Measurements from ENCODE around the gene CNIH3. TPM values are rescaled to one million over a fixed set of nuclear protein-coding genes. Genes with fewer than 3 reads are reported as not detected.
A peak's percentile ranks its signal among the peaks of the same experiment; 100 is the strongest.

The CNIH3 gene
- total and polyA plus RNA-seq, 3 experiments from 2014 or later = 1.1 to 1.6 (median 1.5) TPM

DNA sequence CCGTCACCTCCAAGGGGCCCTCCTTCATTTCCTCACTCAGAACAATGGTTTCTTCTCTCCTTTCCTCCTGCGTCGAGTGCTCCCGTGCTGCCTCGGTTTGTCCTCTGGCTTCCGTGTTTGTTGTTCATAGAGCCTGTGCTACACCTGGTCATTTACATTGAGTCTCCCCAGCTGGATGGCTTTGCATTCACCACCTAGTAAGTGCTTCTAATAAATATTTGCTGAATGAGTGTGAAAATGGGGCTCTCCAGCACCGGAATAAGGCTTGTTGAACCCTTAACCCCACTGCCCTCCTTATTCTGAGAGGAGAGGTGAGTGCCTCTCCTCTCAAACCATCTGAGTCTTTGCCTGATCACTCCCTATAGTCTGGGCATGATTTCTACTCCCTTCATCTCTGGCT lies 104.9 kb downstream of the CNIH3 start:
- Mint-ChIP-seq H3K27me3 (peaks cover 22 to 35% of the 10 kb centered on the region in 2 donors), H3K36me3 (no peaks in the 10 kb centered on the region), H3K27ac (no peak overlapping the region), H3K9me3 (peaks cover 0 to 2% (median 0%) of the 10 kb centered on the region in 5 donors), H3K4me3 (no peak overlapping the region), H3K4me1 (no peaks in the 10 kb centered on the region)
- Histone ChIP-seq H3K27me3 (ENCODE audit: insufficient read depth, low read length, poor library complexity, severe bottlenecking) (no peaks in the 10 kb centered on the region), H3K27ac (ENCODE audit: low read depth, low read length) (no peak overlapping the region), H3K4me1 (ENCODE audit: insufficient read depth, low read length) (no peaks in the 10 kb centered on the region), H3K36me3 (ENCODE audit: insufficient read depth, low read length) (no peaks in the 10 kb centered on the region), H3K4me3 (ENCODE audit: low read length) (no peak overlapping the region), H3K9me3 (ENCODE audit: low read length) (no peaks in the 10 kb centered on the region)
- DNase-seq = no peak
- POLR2A ChIA-PET = no interaction called here
- CTCF ChIA-PET = no interaction called here

DNA sequence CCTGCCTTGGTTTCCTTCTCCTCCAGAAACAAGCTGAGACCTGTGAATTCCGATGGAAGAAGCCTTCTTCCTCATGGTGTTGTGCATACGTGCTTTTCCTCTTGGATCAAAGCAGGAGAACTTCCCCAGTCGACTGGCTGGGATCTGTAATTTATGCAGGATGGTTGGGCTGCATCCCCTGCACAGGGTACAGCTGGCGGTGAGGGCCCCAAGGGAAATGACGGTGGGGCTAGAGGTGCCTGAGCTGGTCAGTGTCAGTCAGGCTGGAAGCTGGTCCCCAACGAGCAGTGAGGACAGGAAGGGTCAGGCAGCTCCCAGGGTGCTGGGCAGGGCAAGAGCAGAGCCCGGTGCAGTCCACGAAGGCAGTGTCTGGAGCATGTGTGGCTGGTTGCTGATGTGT lies 106.7 kb downstream of the CNIH3 start:
- Mint-ChIP-seq H3K27me3 (peaks cover 16 to 30% of the 10 kb centered on the region in 2 donors), H3K9me3 (no peaks in the 10 kb centered on the region), H3K27ac (no peak overlapping the region), H3K4me1 (no peaks in the 10 kb centered on the region), H3K4me3 (no peak overlapping the region), H3K36me3 (no peaks in the 10 kb centered on the region)
- Histone ChIP-seq H3K9me3 (ENCODE audit: low read length) (no peaks in the 10 kb centered on the region), H3K27ac (ENCODE audit: low read depth, low read length) (no peak overlapping the region), H3K4me3 (ENCODE audit: low read length) (no peak overlapping the region), H3K4me1 (ENCODE audit: insufficient read depth, low read length) (no peaks in the 10 kb centered on the region), H3K27me3 (ENCODE audit: insufficient read depth, low read length, poor library complexity, severe bottlenecking) (no peaks in the 10 kb centered on the region), H3K36me3 (ENCODE audit: insufficient read depth, low read length) (no peaks in the 10 kb centered on the region)
- no peak for DNase-seq
- POLR2A ChIA-PET = no interaction called here
- CTCF ChIA-PET = no interaction called here

DNA sequence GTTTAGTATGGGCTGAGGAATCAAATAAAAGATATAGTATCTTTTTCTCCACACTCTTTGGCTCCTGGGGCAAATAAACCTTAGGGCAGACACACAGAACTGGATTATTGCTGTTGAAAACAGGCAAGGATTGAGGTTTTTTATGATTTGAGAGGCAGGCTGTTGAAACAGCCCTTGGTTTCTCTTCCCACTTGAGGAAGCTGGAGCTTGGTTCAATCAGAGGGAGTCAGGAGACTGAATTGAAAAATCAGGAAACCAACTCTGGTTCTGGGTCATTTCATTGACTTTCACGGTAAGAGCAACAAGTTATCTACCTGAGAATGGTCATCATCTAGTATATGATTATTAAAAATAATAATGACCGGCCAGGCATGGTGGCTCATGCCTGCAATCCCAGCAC lies 108.4 kb downstream of the CNIH3 start:
- H3K4me3 Mint-ChIP-seq = peak overlapping the region in 1 of 7 donors; percentile 23
- no peak for DNase-seq
- POLR2A ChIA-PET = no interaction called here
- CTCF ChIA-PET = no interaction called here
- H3K27ac ChIP-seq (ENCODE audit: low read depth, low read length) = no peak overlapping the region
- no peaks in the 10 kb centered on the region for H3K4me1 ChIP-seq (ENCODE audit: insufficient read depth, low read length)
- no peaks in the 10 kb centered on the region for H3K9me3 ChIP-seq (ENCODE audit: low read length)
- H3K36me3 Mint-ChIP-seq = no peaks in the 10 kb centered on the region
- H3K27ac Mint-ChIP-seq = no peak overlapping the region
- no peaks in the 10 kb centered on the region for H3K4me1 Mint-ChIP-seq
- peaks cover 13 to 17% of the 10 kb centered on the region in 2 donors for H3K27me3 Mint-ChIP-seq
- no peaks in the 10 kb centered on the region for H3K36me3 ChIP-seq (ENCODE audit: insufficient read depth, low read length)
- no peaks in the 10 kb centered on the region for H3K9me3 Mint-ChIP-seq
- no peaks in the 10 kb centered on the region for H3K27me3 ChIP-seq (ENCODE audit: insufficient read depth, low read length, poor library complexity, severe bottlenecking)
- no peak overlapping the region for H3K4me3 ChIP-seq (ENCODE audit: low read length)

DNA sequence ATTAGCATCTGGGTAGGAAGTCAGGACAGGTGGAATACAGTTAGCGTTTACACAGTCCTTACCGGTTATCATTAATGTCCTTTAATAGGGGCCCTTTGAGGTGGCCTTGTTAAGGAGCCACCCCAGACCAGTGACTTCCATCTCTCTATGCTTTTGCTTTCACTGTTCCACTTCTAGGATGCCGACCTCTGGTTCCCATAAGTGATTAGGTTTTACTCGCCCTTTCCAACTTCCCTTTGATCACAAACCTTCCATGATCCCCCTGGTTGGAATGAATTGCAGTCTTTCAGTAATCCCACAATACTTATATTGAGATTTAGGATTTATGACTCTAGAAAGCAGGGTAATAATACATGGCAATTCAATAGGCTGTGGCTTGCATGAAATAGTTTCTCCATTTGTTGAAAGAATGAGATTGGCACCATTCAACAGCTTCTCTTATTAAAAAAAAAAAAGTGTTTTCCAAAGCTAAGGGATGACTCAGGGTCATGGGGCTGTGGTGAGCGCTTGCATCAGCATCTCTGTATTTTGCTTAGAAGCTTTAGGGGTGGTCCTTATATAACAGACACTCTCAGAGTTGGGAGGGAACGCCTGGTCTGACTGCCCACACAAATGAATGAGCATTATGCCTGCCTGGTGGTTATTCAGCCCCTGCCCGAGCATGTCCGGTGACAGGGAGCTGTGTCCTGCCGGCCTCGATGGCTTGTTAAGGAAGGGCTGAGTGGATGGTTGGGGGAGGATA lies 110.5 kb downstream of the CNIH3 start:
- Histone ChIP-seq H3K36me3 (ENCODE audit: insufficient read depth, low read length) (no peaks in the 10 kb centered on the region), H3K9me3 (ENCODE audit: low read length) (no peaks in the 10 kb centered on the region), H3K4me3 (ENCODE audit: low read length) (no peak overlapping the region), H3K4me1 (ENCODE audit: insufficient read depth, low read length) (no peaks in the 10 kb centered on the region), H3K27ac (ENCODE audit: low read depth, low read length) (no peak overlapping the region), H3K27me3 (ENCODE audit: insufficient read depth, low read length, poor library complexity, severe bottlenecking) (no peaks in the 10 kb centered on the region)
- CTCF ChIA-PET = no interaction called here
- POLR2A ChIA-PET = no interaction called here
- peaks cover under 1 to 5% of the 10 kb centered on the region in 2 donors for H3K27me3 Mint-ChIP-seq
- H3K4me3 Mint-ChIP-seq = no peak overlapping the region
- peaks cover 0 to 2% (median 0%) of the 10 kb centered on the region in 5 donors for H3K9me3 Mint-ChIP-seq
- H3K4me1 Mint-ChIP-seq = no peaks in the 10 kb centered on the region
- no peak for DNase-seq
- H3K27ac Mint-ChIP-seq = peak overlapping the region in 1 of 8 donors; percentile 63
- H3K36me3 Mint-ChIP-seq = no peaks in the 10 kb centered on the region

DNA sequence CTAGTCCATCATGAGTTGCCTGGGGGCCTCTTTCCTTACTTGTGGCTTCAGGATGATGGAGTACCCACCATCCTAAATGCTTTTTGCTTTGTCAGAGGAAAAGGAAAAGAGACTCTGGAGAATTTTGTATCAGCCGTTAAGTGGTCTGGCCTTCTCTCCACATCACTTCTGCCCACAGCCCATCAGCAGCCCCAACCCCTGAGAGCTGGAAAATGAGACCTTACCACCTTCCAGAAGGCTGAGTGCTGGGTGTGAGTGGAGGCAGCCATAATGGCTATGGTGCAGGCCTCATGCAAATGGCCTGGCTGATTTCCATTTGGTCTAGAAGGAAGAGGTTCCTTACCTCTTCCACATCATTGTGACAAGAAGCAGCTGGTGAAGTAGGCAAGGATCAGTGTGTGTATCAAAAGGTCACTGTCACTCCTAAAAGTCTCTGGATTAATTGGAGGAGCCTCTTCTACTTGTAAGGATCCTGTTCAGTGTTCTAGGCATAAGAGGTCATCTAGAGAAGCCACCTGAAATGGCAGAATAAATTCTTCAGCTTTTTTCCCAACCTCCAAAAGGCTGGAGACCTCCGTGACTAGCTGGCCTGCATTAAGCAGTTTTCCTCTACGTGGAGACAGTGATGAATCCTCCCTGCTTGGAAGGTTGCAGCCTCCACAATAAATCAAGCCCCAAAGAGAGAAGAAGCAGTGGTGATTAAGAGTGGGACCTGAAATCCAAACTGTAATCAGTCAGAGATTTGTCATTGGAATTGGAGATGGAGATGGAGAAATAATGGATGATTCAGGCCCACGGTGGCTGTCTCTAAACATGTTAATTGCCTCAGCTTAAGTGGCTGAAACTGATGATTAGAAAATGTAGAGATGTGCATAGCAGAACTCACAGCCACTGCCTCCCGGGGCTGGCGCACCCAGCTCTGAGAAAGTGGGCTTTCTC lies 111.5 kb downstream of the CNIH3 start:
- Mint-ChIP-seq H3K4me1 (no peaks in the 10 kb centered on the region), H3K4me3 (no peak overlapping the region), H3K36me3 (no peaks in the 10 kb centered on the region), H3K9me3 (peaks cover 0 to 2% (median 0%) of the 10 kb centered on the region in 5 donors), H3K27me3 (peaks cover 0 to 4% of the 10 kb centered on the region in 2 donors), H3K27ac (no peak overlapping the region)
- ChIA-PET CTCF (no interaction called here), POLR2A (no interaction called here)
- Histone ChIP-seq H3K4me1 (ENCODE audit: insufficient read depth, low read length) (no peaks in the 10 kb centered on the region), H3K36me3 (ENCODE audit: insufficient read depth, low read length) (no peaks in the 10 kb centered on the region), H3K27ac (ENCODE audit: low read depth, low read length) (no peak overlapping the region), H3K9me3 (ENCODE audit: low read length) (no peaks in the 10 kb centered on the region), H3K4me3 (ENCODE audit: low read length) (no peak overlapping the region), H3K27me3 (ENCODE audit: insufficient read depth, low read length, poor library complexity, severe bottlenecking) (no peaks in the 10 kb centered on the region)
- DNase-seq = no peak

DNA sequence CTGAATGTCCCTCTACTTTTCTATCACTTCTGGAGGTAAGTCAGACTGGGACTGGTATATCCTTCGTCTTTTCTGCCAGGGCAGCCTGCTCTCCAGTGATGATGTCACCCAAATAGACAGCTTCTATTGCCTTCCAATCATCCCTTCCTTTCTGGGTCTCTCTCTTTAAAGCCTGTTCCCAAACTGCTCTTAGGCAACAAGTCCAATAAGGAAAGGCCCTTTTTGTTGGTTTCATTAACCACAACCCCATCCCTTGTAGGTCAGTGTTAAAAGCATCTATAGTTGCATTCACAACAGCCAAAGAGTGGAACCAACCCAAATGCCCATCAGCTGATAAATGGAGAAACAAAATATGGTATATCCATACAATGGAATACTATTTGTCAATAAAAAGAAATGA lies 114.4 kb downstream of the CNIH3 start:
- Mint-ChIP-seq H3K36me3 (no peaks in the 10 kb centered on the region), H3K27ac (no peak overlapping the region), H3K27me3 (peaks cover 0 to 8% of the 10 kb centered on the region in 2 donors), H3K4me1 (peaks cover 6 to 10% (median 8%) of the 10 kb centered on the region in 3 donors), H3K9me3 (peaks cover 0 to 2% (median 0%) of the 10 kb centered on the region in 5 donors), H3K4me3 (no peak overlapping the region)
- no peak overlapping the region for H3K27ac ChIP-seq (ENCODE audit: low read depth, low read length)
- peaks cover 6% of the 10 kb centered on the region for H3K4me1 ChIP-seq (ENCODE audit: insufficient read depth, low read length)
- DNase-seq = no peak
- H3K4me3 ChIP-seq (ENCODE audit: low read length) = no peak overlapping the region
- no peaks in the 10 kb centered on the region for H3K36me3 ChIP-seq (ENCODE audit: insufficient read depth, low read length)
- ChIA-PET POLR2A (no interaction called here), CTCF (no interaction called here)
- H3K27me3 ChIP-seq (ENCODE audit: insufficient read depth, low read length, poor library complexity, severe bottlenecking) = no peaks in the 10 kb centered on the region
- H3K9me3 ChIP-seq (ENCODE audit: low read length) = no peaks in the 10 kb centered on the region

DNA sequence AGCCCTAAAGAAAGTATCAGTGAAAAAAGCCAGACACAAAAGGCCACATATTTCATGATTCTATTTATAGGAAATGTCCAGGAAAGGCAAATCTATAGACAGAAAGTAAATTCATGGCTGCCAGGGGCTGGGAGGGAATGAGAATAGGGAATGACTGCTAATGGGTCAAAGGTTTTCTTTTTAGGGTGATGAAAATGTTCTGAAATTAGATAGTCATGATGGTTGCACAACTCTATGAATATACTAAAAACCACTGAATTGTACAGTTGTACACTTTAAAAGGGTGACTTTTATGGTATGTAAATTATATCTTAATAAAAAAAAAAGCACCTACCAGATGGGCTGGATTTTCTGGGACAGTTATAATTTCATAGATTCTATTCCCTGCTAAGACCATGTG lies 114.8 kb downstream of the CNIH3 start:
- H3K36me3 Mint-ChIP-seq = no peaks in the 10 kb centered on the region
- H3K4me1 ChIP-seq (ENCODE audit: insufficient read depth, low read length) = peaks cover 6% of the 10 kb centered on the region
- peaks cover 6 to 10% (median 8%) of the 10 kb centered on the region in 3 donors for H3K4me1 Mint-ChIP-seq
- POLR2A ChIA-PET = no interaction called here
- peaks cover 0 to 8% of the 10 kb centered on the region in 2 donors for H3K27me3 Mint-ChIP-seq
- no peaks in the 10 kb centered on the region for H3K9me3 ChIP-seq (ENCODE audit: low read length)
- H3K27ac ChIP-seq (ENCODE audit: low read depth, low read length) = no peak overlapping the region
- CTCF ChIA-PET = no interaction called here
- DNase-seq = no peak
- no peaks in the 10 kb centered on the region for H3K36me3 ChIP-seq (ENCODE audit: insufficient read depth, low read length)
- H3K4me3 Mint-ChIP-seq = no peak overlapping the region
- H3K27ac Mint-ChIP-seq = no peak overlapping the region
- no peaks in the 10 kb centered on the region for H3K27me3 ChIP-seq (ENCODE audit: insufficient read depth, low read length, poor library complexity, severe bottlenecking)
- peaks cover 0 to 2% (median 0%) of the 10 kb centered on the region in 5 donors for H3K9me3 Mint-ChIP-seq
- no peak overlapping the region for H3K4me3 ChIP-seq (ENCODE audit: low read length)

DNA sequence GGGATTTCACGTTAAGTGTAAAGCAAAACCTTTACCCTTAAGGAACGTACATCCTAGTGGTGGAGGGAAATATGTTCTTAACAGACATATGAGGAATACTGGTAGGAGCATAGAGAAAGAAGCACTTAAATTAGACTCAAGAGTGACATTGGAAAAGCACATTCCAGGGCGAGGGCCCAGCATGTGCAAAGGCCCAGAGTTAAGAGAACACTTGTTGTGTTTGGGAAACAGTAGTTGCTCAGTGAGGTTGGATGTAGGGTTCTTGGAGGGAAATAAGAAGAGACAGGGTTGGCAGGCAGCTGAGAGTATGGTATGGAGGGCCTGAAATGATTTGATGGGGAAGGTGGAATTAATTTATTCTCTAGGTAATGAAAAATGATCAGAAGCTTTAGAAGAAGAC lies 115.5 kb downstream of the CNIH3 start:
- Histone ChIP-seq H3K9me3 (ENCODE audit: low read length) (no peaks in the 10 kb centered on the region), H3K27ac (ENCODE audit: low read depth, low read length) (no peak overlapping the region), H3K4me1 (ENCODE audit: insufficient read depth, low read length) (peaks cover 6% of the 10 kb centered on the region), H3K36me3 (ENCODE audit: insufficient read depth, low read length) (no peaks in the 10 kb centered on the region), H3K27me3 (ENCODE audit: insufficient read depth, low read length, poor library complexity, severe bottlenecking) (no peaks in the 10 kb centered on the region), H3K4me3 (ENCODE audit: low read length) (no peak overlapping the region)
- DNase-seq = no peak
- Mint-ChIP-seq H3K36me3 (no peaks in the 10 kb centered on the region), H3K27me3 (peaks cover 0 to 8% of the 10 kb centered on the region in 2 donors), H3K9me3 (peaks cover 0 to 2% (median 0%) of the 10 kb centered on the region in 5 donors), H3K27ac (peak overlapping the region in 2 of 8 donors; percentile 4 to 9), H3K4me1 (peaks cover 6 to 10% (median 8%) of the 10 kb centered on the region in 3 donors), H3K4me3 (no peak overlapping the region)
- POLR2A ChIA-PET = no interaction called here
- CTCF ChIA-PET = no interaction called here
